IMR-90 (cell line): ENCODE results near the gene TEAD1. TPM values are rescaled to one million over a fixed set of nuclear protein-coding genes. Genes with fewer than 3 reads are reported as not detected.

ENCODE experiments used
- ATAC-seq: fragments of 200-7000 bp; cut with Tn5 transposase; 2 replicates; pipeline ENCODE4 v1.9.1; 2020; ENCODE audit warnings: low read depth, mild to moderate bottlenecking, moderate library complexity
- BruUV-seq: library from RNA; stranded (reverse); fragments of 400-500 nt; replicated peaks from 2 replicates; lab custom pipeline; 2021; lab: Mats Ljungman, UMichigan
- CTCF ChIA-PET: fragments of 300-600 bp; formaldehyde crosslinking; extraction: SDS; loops from one replicate; lab custom pipeline; 2021; ENCODE audit warnings: antibody characterized with exemption; lab: Yijun Ruan, JAX
- POLR2A ChIA-PET: fragments of 300-600 bp; sonication (Branson Sonifier 250); formaldehyde crosslinking; loops from one replicate; lab custom pipeline; 2022; ENCODE audit warnings: antibody characterized with exemption; ENCODE audit not compliant: unreplicated experiment; lab: Charles Lee
- DNase-seq: peaks from one replicate; pipeline ENCODE4 v3.0.0; 2013
- H2AFZ ChIP-seq: replicated peaks from 2 replicates; pipeline ENCODE3; 2013; ENCODE audit warnings: low read length, mild to moderate bottlenecking; ENCODE audit not compliant: poor library complexity
- H2AK5ac ChIP-seq: 2 replicates; pipeline ENCODE4 v1.6.1; 2013; ENCODE audit warnings: low read depth, low read length, inconsistent platforms
- H2AK9ac ChIP-seq: replicated peaks from 2 replicates; pipeline ENCODE3; 2013; ENCODE audit warnings: mild to moderate bottlenecking, low read depth, low read length, moderate library complexity; ENCODE audit not compliant: poor library complexity
- H2BK120ac ChIP-seq: 2 replicates; pipeline ENCODE4 v1.6.1; 2013; ENCODE audit warnings: low read depth, low read length, inconsistent platforms
- H2BK15ac ChIP-seq: 3 replicates; pipeline ENCODE4 v1.6.1; 2013; ENCODE audit warnings: low read depth, low read length, inconsistent platforms
- H2BK20ac ChIP-seq: 2 replicates; pipeline ENCODE4 v1.6.1; 2013; ENCODE audit warnings: low read depth, mild to moderate bottlenecking, inconsistent platforms, low read length, moderate library complexity
- H2BK5ac ChIP-seq: 2 replicates; pipeline ENCODE4 v1.6.1; 2013; ENCODE audit warnings: mild to moderate bottlenecking, low read depth, low read length, inconsistent platforms; ENCODE audit not compliant: poor library complexity, severe bottlenecking
- H3K14ac ChIP-seq: replicated peaks from 2 replicates; pipeline ENCODE4 v1.6.1; 2013; ENCODE audit warnings: low read depth, low read length, inconsistent platforms
- H3K18ac ChIP-seq: 2 replicates; pipeline ENCODE4 v1.6.1; 2013; ENCODE audit warnings: low read depth, low read length, control low read depth
- H3K23ac ChIP-seq: 2 replicates; pipeline ENCODE4 v1.6.1; 2013; ENCODE audit warnings: low read depth, low read length, inconsistent platforms
- H3K27ac ChIP-seq: 2 replicates; pipeline ENCODE4 v1.5.1; 2013; ENCODE audit warnings: mild to moderate bottlenecking, control low read depth, low read length; ENCODE audit not compliant: insufficient read depth
- H3K27me3 ChIP-seq: 2 replicates; pipeline ENCODE4 v1.6.1; 2013; ENCODE audit warnings: low read length; ENCODE audit not compliant: control insufficient read depth, insufficient read depth
- H3K36me3 ChIP-seq: 2 replicates; pipeline ENCODE4 v1.6.1; 2013; ENCODE audit warnings: low read length, mixed read lengths; ENCODE audit not compliant: control insufficient read depth, insufficient read depth
- H3K4ac ChIP-seq: 2 replicates; pipeline ENCODE4 v1.6.1; 2013; ENCODE audit warnings: low read depth, low read length, inconsistent platforms
- H3K4me1 ChIP-seq: 2 replicates; pipeline ENCODE4 v1.6.1; 2013; ENCODE audit warnings: low read length, mixed read lengths; ENCODE audit not compliant: control insufficient read depth, insufficient read depth
- H3K4me2 ChIP-seq: 2 replicates; pipeline ENCODE4 v1.6.1; 2013; ENCODE audit warnings: low read depth, mild to moderate bottlenecking, control low read depth, low read length, moderate library complexity
- H3K4me3 ChIP-seq: 2 replicates; pipeline ENCODE4 v1.5.1; 2013; ENCODE audit warnings: low read depth, mild to moderate bottlenecking, control low read depth, low read length, moderate library complexity; ENCODE audit not compliant: insufficient read depth
- H3K56ac ChIP-seq: 2 replicates; pipeline ENCODE4 v1.6.1; 2013; ENCODE audit warnings: low read length, inconsistent platforms; ENCODE audit not compliant: insufficient read depth; ENCODE audit errors: extremely low read depth
- H3K79me1 ChIP-seq, 2 experiments: 2 replicates each; pipeline ENCODE4 v1.6.1; 2013; ENCODE audit warnings: low read length in 2 of 2, inconsistent platforms in 1 of 2, low read depth in 1 of 2
- H3K9ac ChIP-seq: 2 replicates; pipeline ENCODE4 v1.6.1; 2013; ENCODE audit warnings: low read depth, low read length, control low read depth
- H3K9me1 ChIP-seq: 2 replicates; pipeline ENCODE4 v1.6.1; 2013; ENCODE audit warnings: low read length, inconsistent platforms; ENCODE audit not compliant: insufficient read depth
- H3K9me3 ChIP-seq: 2 replicates; pipeline ENCODE4 v1.6.1; 2013; ENCODE audit warnings: low read length; ENCODE audit not compliant: control insufficient read depth, insufficient read depth
- H4K20me1 ChIP-seq: 2 replicates; pipeline ENCODE4 v1.6.1; 2013; ENCODE audit warnings: low read length, inconsistent platforms; ENCODE audit not compliant: insufficient read depth
- H4K5ac ChIP-seq: 2 replicates; pipeline ENCODE4 v1.6.1; 2013; ENCODE audit warnings: mild to moderate bottlenecking, low read depth, low read length, control low read depth
- H4K8ac ChIP-seq, 2 experiments: 2 replicates each; pipeline ENCODE4 v1.6.1; 2013; ENCODE audit warnings: low read depth in 2 of 2, low read length in 2 of 2, control low read depth in 1 of 2, inconsistent platforms in 1 of 2
- H4K91ac ChIP-seq: 2 replicates; pipeline ENCODE4 v1.6.1; 2013; ENCODE audit warnings: low read depth, low read length, inconsistent platforms; ENCODE audit not compliant: insufficient read depth
- BHLHE40 ChIP-seq: fragments of 150-350 bp; IDR thresholded peaks from 2 replicates; pipeline ENCODE4 v1.6.1; 2016; ENCODE audit warnings: mild to moderate bottlenecking, low read depth, low read length
- CEBPB ChIP-seq: IDR thresholded peaks from 2 replicates; pipeline ENCODE4 v1.6.1; 2012; ENCODE audit warnings: low read depth, low read length, improper control_type of control experiment
- CHD1 ChIP-seq: IDR thresholded peaks from 2 replicates; pipeline ENCODE4 v1.6.1; 2012; ENCODE audit warnings: low read depth, low read length, improper control_type of control experiment
- CTCF ChIP-seq: conservative IDR thresholded peaks from 2 replicates; pipeline ENCODE4 v1.5.1; 2012; ENCODE audit warnings: mild to moderate bottlenecking, low read depth, low read length, improper control_type of control experiment
- ELK1 ChIP-seq: fragments of 150-350 bp; IDR thresholded peaks from 2 replicates; pipeline ENCODE4 v1.6.1; 2016; ENCODE audit warnings: low read depth, mild to moderate bottlenecking, low read length, moderate library complexity, borderline replicate concordance
- FOS ChIP-seq: fragments of 150-350 bp; IDR thresholded peaks from 2 replicates; pipeline ENCODE4 v1.6.1; 2016; ENCODE audit warnings: low read depth, low read length
- MAFK ChIP-seq: IDR thresholded peaks from 2 replicates; pipeline ENCODE4 v1.6.1; 2012; ENCODE audit warnings: low read depth, low read length, improper control_type of control experiment
- MAZ ChIP-seq: IDR thresholded peaks from 2 replicates; pipeline ENCODE4 v1.6.1; 2012; ENCODE audit warnings: low read depth, mild to moderate bottlenecking, low read length, improper control_type of control experiment, moderate library complexity, borderline replicate concordance
- MXI1 ChIP-seq: IDR thresholded peaks from 2 replicates; pipeline ENCODE4 v1.6.1; 2012; ENCODE audit warnings: low read depth, mild to moderate bottlenecking, low read length, moderate library complexity, borderline replicate concordance
- NFE2L2 ChIP-seq: fragments of 150-350 bp; IDR thresholded peaks from 2 replicates; pipeline ENCODE4 v1.6.1; 2016; ENCODE audit warnings: low read depth, mild to moderate bottlenecking, low read length
- POLR2A ChIP-seq: IDR thresholded peaks from 2 replicates; pipeline ENCODE4 v1.6.1; 2012; ENCODE audit warnings: mild to moderate bottlenecking, low read depth, low read length
- RAD21 ChIP-seq: IDR thresholded peaks from 2 replicates; pipeline ENCODE4 v1.6.1; 2012; ENCODE audit warnings: low read length, improper control_type of control experiment
- RCOR1 ChIP-seq: IDR thresholded peaks from 2 replicates; pipeline ENCODE4 v1.6.1; 2012; ENCODE audit warnings: mild to moderate bottlenecking, low read length, improper control_type of control experiment; ENCODE audit not compliant: insufficient replicate concordance
- RFX5 ChIP-seq: IDR thresholded peaks from 2 replicates; pipeline ENCODE4 v1.8.0; 2012; ENCODE audit warnings: low read depth, mild to moderate bottlenecking, low read length, moderate library complexity
- SMC3 ChIP-seq: fragments of 150-350 bp; IDR thresholded peaks from 2 replicates; pipeline ENCODE4 v1.6.1; 2016; ENCODE audit warnings: low read depth, mild to moderate bottlenecking, antibody characterized with exemption, low read length, moderate library complexity
- USF2 ChIP-seq: fragments of 150-350 bp; IDR thresholded peaks from 2 replicates; pipeline ENCODE4 v1.6.1; 2017; ENCODE audit warnings: mild to moderate bottlenecking, antibody characterized with exemption, low read length, low read depth
- dilution Hi-C: fragments of 300-500 bp; cut with HindIII; formaldehyde crosslinking; loops from one replicate; pipeline ENCODE4 v1.14.3; 2018; ENCODE audit warnings: low sequenced_read_pairs; ENCODE audit not compliant: unreplicated experiment
- in situ Hi-C: fragments of 300-500 bp; cut with MboI; formaldehyde crosslinking; loops from 3 replicates; pipeline ENCODE4 v1.14.3; 2019; ENCODE audit warnings: low sequenced_read_pairs, inconsistent platforms, mixed read lengths
- intact Hi-C: fragments of 100-400 bp; cut with micrococcal nuclease; formaldehyde crosslinking; loops from 2 replicates; pipeline ENCODE4 v1.10.0; 2022
- polyA plus RNA-seq, 3 experiments: library from polyadenylated mRNA; depleted of rRNA; stranded (reverse); fragments of >200 nt; gene quantifications; 2 replicates each; pipeline ENCODE4 v1.2.3, GENCODE V29; 2012; ENCODE audit warnings: low replicate concordance in 1 of 3
- total RNA-seq: library from RNA; depleted of rRNA; stranded (reverse); fragments of >200 nt; gene quantifications from 2 replicates; pipeline ENCODE4 v1.2.3, GENCODE V29; 2012

TEAD1 gene
- total and polyA plus RNA-seq, 2 of the 4 experiments (the other 2 are of a cell fraction), result 51.8 to 69.2 TPM

- DNase-seq (no peak), ATAC-seq (no peak)
- Histone ChIP-seq H4K91ac (no peak overlapping the region), H3K79me1 (peaks cover 38 to 81% of the 10 kb centered on the region in 2 experiments), H4K8ac (no peak overlapping the region), H3K4me3 (no peak overlapping the region), H2BK15ac (no peak overlapping the region), H3K4me2 (no peak overlapping the region), H2BK20ac (no peak overlapping the region), H3K9ac (no peak overlapping the region), H3K23ac (peak overlapping the region; percentile 84; the same call in 1 of the 2 replicates), H2AK9ac (no peak overlapping the region), H3K9me3 (no peaks in the 10 kb centered on the region), H3K36me3 (peaks cover 17% of the 10 kb centered on the region), H2AK5ac (peak overlapping the region; percentile 62; the same call in 1 of the 2 replicates), H4K5ac (no peak overlapping the region), H3K27ac (no peak overlapping the region), H3K56ac (no peak overlapping the region), H2BK120ac (no peak overlapping the region), H2BK5ac (no peak overlapping the region), H2AFZ (no peak overlapping the region), H4K20me1 (peaks cover 69% of the 10 kb centered on the region), H3K18ac (no peak overlapping the region), H3K27me3 (no peaks in the 10 kb centered on the region), H3K14ac (no peak overlapping the region; the same call in 1 of the 2 replicates), H3K4ac (no peak overlapping the region), H3K4me1 (peaks cover 12% of the 10 kb centered on the region), H3K9me1 (peaks cover 28% of the 10 kb centered on the region)
- dilution Hi-C loops (no loop called here), intact Hi-C loops (no loop called here), in situ Hi-C loops (no loop called here)
- CTCF ChIA-PET, result no interaction called here
- no TSS peak for BruUV-seq
- POLR2A ChIA-PET, result interaction anchor here (0.5 kb wide), 1 partner anchor 9 kb away, joined by 3 read pairs; no protein-coding TSS in a partner anchor
- TF ChIP-seq RCOR1 (no peak), NFE2L2 (no peak), RFX5 (no peak), ELK1 (no peak), FOS (no peak), SMC3 (no peak), BHLHE40 (no peak), MAZ (no peak), CTCF (no peak), CHD1 (no peak), USF2 (no peak), CEBPB (no peak), MAFK (no peak), POLR2A (no peak), MXI1 (no peak), RAD21 (no peak)
Measured at GRCh38 chr11:12792018-12792417, 117.8 kb downstream of the TEAD1 start.
